Hepatocyte (in vitro differentiated cells): ENCODE data around the gene MANBA. TPM values are rescaled to one million over a fixed set of nuclear protein-coding genes. Genes with fewer than 3 reads are reported as not detected.

Experiments
- DNase-seq: peaks from one replicate; pipeline ENCODE4 v3.0.0-alpha.2; 2016; ENCODE audit warnings: low spot score
- H2AFZ ChIP-seq: fragments of 200-600 bp; sonication (generic); 2 replicates; pipeline ENCODE4 v1.6.0; 2016; ENCODE audit warnings: antibody characterized with exemption, mild to moderate bottlenecking
- H3K27ac ChIP-seq: fragments of 200-600 bp; sonication (generic); 2 replicates; pipeline ENCODE4 v1.5.1; 2016; ENCODE audit warnings: mild to moderate bottlenecking
- H3K27me3 ChIP-seq: fragments of 200-600 bp; sonication (generic); 2 replicates; pipeline ENCODE4 v1.6.1; 2016
- H3K36me3 ChIP-seq: fragments of 200-600 bp; sonication (generic); replicated peaks from 2 replicates; pipeline ENCODE4 v1.5.1; 2016; ENCODE audit warnings: low read depth; ENCODE audit not compliant: insufficient read depth
- H3K4me1 ChIP-seq: fragments of 200-600 bp; sonication (generic); 2 replicates; pipeline ENCODE4 v1.5.1; 2016; ENCODE audit warnings: mild to moderate bottlenecking, moderate library complexity; ENCODE audit not compliant: insufficient read depth
- H3K4me2 ChIP-seq: fragments of 200-600 bp; sonication (generic); 2 replicates; pipeline ENCODE4 v1.6.0; 2016
- H3K4me3 ChIP-seq: fragments of 200-600 bp; sonication (generic); 2 replicates; pipeline ENCODE4 v1.5.1; 2016; ENCODE audit warnings: mild to moderate bottlenecking
- H3K79me2 ChIP-seq: fragments of 200-600 bp; sonication (generic); 2 replicates; pipeline ENCODE4 v1.6.0; 2017; ENCODE audit warnings: mild to moderate bottlenecking
- H3K9me2 ChIP-seq: fragments of 200-600 bp; sonication (generic); replicated peaks from 2 replicates; pipeline ENCODE4 v1.6.0; 2017; ENCODE audit warnings: mild to moderate bottlenecking; ENCODE audit not compliant: insufficient read depth
- H3K9me3 ChIP-seq: fragments of 200-600 bp; sonication (generic); 2 replicates; pipeline ENCODE4 v1.5.1; 2016; ENCODE audit warnings: low read depth, mild to moderate bottlenecking
- H4K20me1 ChIP-seq: fragments of 200-600 bp; sonication (generic); 2 replicates; pipeline ENCODE4 v1.6.0; 2016; ENCODE audit warnings: mild to moderate bottlenecking; ENCODE audit not compliant: insufficient read depth, poor library complexity, severe bottlenecking
- EZH2 ChIP-seq: fragments of 200-600 bp; sonication (generic); IDR thresholded peaks from 2 replicates; pipeline ENCODE4 v1.6.1; 2016; ENCODE audit warnings: antibody characterized with exemption, mild to moderate bottlenecking, borderline replicate concordance
- EZH2phosphoT487 ChIP-seq: fragments of 200-600 bp; sonication (generic); IDR thresholded peaks from one replicate; pipeline ENCODE4 v1.6.1; 2018; ENCODE audit warnings: antibody characterized with exemption, mild to moderate bottlenecking, low read depth, moderate library complexity; ENCODE audit not compliant: unreplicated experiment, severe bottlenecking
- WGBS: methylation state at CpG from one replicate; pipeline ENCODE4 v1.1.6; 2016; ENCODE audit warnings: low lambda C conversion rate; ENCODE audit errors: missing lambda C conversion rate; 5-methylcytosine and 5-hydroxymethylcytosine counted together
- polyA plus RNA-seq: library from polyadenylated mRNA; unstranded; fragments of >200 nt; fragmentation: Nextera tagmentation; extraction: Ambion mirVana; gene quantifications from 2 replicates; pipeline ENCODE4 v1.2.1, GENCODE V29; 2016
- total RNA-seq: library from RNA; depleted of rRNA; stranded (reverse); fragments of >200 nt; gene quantifications from 2 replicates; pipeline ENCODE4 v1.2.3, GENCODE V29; 2014
- TF ChIP-seq, protein P1 (sequence below): fragments of 200-600 bp; sonication (generic); IDR thresholded peaks from 2 replicates; pipeline ENCODE4 v1.5.1; 2016; ENCODE audit warnings: antibody characterized with exemption, mild to moderate bottlenecking; ENCODE audit not compliant: poor library complexity

The MANBA gene
- total and polyA plus RNA-seq, 2 experiments from 2014 or later = 52.0 to 98.1 TPM

DNA sequence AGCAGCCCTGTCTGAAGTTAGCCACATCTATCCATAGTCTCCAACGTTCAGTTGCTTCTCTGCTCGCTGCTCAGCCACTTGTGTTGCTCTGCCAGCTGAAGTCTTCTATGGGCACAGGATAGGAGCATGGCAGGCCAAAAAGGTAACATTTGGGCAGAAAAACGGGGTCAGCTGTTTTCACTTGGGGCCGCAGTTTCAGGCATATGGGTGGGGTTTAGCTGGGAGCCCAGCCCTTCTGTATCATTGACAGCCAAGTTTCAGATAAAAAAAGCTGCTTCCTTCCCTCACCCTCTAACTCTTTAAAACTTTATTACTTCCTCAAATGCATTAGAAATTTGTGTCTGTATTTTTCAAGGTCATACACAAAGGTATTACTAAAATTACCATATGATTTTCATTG is 18.4 kb upstream of the MANBA start:
- Histone ChIP-seq H3K27ac (peak overlapping the region; percentile 86), H3K27me3 (no peaks in the 10 kb centered on the region), H2AFZ (no peak overlapping the region), H3K9me3 (no peaks in the 10 kb centered on the region), H3K79me2 (no peaks in the 10 kb centered on the region), H3K9me2 (no peaks in the 10 kb centered on the region), H3K4me1 (peaks cover 17% of the 10 kb centered on the region), H3K4me2 (peak overlapping the region; percentile 50), H4K20me1 (no peaks in the 10 kb centered on the region), H3K36me3 (no peaks in the 10 kb centered on the region), H3K4me3 (no peak overlapping the region)
- TF ChIP-seq, protein P1, sequence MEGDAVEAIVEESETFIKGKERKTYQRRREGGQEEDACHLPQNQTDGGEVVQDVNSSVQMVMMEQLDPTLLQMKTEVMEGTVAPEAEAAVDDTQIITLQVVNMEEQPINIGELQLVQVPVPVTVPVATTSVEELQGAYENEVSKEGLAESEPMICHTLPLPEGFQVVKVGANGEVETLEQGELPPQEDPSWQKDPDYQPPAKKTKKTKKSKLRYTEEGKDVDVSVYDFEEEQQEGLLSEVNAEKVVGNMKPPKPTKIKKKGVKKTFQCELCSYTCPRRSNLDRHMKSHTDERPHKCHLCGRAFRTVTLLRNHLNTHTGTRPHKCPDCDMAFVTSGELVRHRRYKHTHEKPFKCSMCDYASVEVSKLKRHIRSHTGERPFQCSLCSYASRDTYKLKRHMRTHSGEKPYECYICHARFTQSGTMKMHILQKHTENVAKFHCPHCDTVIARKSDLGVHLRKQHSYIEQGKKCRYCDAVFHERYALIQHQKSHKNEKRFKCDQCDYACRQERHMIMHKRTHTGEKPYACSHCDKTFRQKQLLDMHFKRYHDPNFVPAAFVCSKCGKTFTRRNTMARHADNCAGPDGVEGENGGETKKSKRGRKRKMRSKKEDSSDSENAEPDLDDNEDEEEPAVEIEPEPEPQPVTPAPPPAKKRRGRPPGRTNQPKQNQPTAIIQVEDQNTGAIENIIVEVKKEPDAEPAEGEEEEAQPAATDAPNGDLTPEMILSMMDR = no peak
- no peak for TF ChIP-seq EZH2
- TF ChIP-seq EZH2phosphoT487 = no peak
- 83% methylated on average over 4 of the region's 4 CpGs for WGBS
- no peak for DNase-seq

DNA sequence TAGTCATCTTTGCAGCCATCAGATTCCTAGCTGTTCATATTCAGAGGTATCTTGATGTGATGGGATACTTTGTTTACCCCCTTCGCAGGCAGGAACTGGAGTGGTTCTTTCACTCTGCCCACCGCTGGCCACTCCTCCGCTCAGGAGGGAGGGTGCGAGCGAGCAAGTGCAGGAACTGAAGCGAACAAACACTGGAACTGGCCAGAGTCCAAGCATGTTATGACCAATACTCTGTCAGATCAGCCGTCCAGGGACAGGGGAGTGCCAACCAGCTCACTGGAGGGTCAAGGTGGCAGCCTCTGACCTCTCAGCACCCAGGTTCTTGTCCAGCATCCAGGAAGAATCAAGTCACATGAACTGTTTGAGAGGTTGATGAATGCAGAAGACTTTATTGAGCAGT is 18.0 kb upstream of the MANBA start:
- peak overlapping the region; percentile 50 for H3K4me2 ChIP-seq
- no peaks in the 10 kb centered on the region for H3K27me3 ChIP-seq
- no peak for TF ChIP-seq EZH2phosphoT487
- TF ChIP-seq, protein P1 = no peak
- TF ChIP-seq EZH2 = no peak
- H3K4me1 ChIP-seq = peaks cover 17% of the 10 kb centered on the region
- no peak overlapping the region for H3K4me3 ChIP-seq
- WGBS = 53% methylated on average over 7 of the region's 7 CpGs
- H3K9me2 ChIP-seq = no peaks in the 10 kb centered on the region
- no peak overlapping the region for H2AFZ ChIP-seq
- H4K20me1 ChIP-seq = no peaks in the 10 kb centered on the region
- peak; percentile 78 for DNase-seq
- peak overlapping the region; percentile 86 for H3K27ac ChIP-seq
- H3K79me2 ChIP-seq = no peaks in the 10 kb centered on the region
- H3K36me3 ChIP-seq = no peaks in the 10 kb centered on the region
- no peaks in the 10 kb centered on the region for H3K9me3 ChIP-seq

DNA sequence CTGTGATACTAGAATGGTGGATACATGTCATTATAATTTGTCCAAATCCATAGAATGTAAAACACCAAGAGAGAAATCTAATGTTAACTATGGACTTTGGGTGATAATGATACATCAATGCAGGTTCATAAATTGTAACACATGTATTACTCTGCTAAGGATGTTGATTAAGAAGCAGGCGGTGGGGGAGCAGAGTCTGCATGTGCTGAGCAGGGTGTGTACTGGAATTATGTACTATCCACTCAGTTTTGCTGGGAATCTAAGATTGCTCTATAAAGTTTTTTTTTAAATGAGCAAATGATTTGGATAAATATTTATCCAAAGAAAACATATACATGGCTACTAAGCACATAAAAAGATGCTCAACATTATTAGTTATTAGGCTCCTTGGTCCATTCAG is 15.0 kb upstream of the MANBA start:
- TF ChIP-seq EZH2 = no peak
- TF ChIP-seq EZH2phosphoT487 = no peak
- TF ChIP-seq, protein P1 = no peak
- WGBS = 87% methylated on average over 1 of the region's 1 CpG
- no peaks in the 10 kb centered on the region for H3K36me3 ChIP-seq
- no peak overlapping the region for H3K27ac ChIP-seq
- no peaks in the 10 kb centered on the region for H3K9me3 ChIP-seq
- no peaks in the 10 kb centered on the region for H3K27me3 ChIP-seq
- no peak overlapping the region for H3K4me2 ChIP-seq
- DNase-seq = no peak
- H3K79me2 ChIP-seq = no peaks in the 10 kb centered on the region
- H4K20me1 ChIP-seq = no peaks in the 10 kb centered on the region
- no peaks in the 10 kb centered on the region for H3K9me2 ChIP-seq
- no peak overlapping the region for H3K4me3 ChIP-seq
- H2AFZ ChIP-seq = no peak overlapping the region
- peaks cover 12% of the 10 kb centered on the region for H3K4me1 ChIP-seq

DNA sequence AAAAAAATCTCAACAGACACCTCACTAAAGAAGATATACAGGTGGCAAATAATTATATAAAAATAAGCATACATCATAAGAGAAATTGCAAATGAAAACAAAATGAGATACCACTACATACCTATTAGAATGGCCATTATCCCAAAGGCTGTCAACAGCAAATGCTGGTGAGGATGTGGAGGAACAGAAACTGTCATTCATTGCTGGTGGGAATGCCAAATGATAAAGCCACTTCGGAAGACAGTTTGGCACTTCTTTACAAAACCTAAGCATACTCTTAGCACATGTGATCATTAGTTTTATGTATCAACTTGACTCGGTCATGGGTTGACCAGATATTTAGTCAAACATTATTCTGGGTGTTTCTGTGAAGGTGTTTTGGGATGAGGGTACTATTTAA is 13.5 kb upstream of the MANBA start:
- H3K4me2 ChIP-seq = no peak overlapping the region
- H3K36me3 ChIP-seq = no peaks in the 10 kb centered on the region
- H4K20me1 ChIP-seq = no peaks in the 10 kb centered on the region
- no peak overlapping the region for H2AFZ ChIP-seq
- H3K79me2 ChIP-seq = no peaks in the 10 kb centered on the region
- DNase-seq = no peak
- 76% methylated on average over 2 of the region's 2 CpGs for WGBS
- H3K27ac ChIP-seq = no peak overlapping the region
- TF ChIP-seq, protein P1 = no peak
- TF ChIP-seq EZH2 (no peak), EZH2phosphoT487 (no peak)
- H3K9me2 ChIP-seq = no peaks in the 10 kb centered on the region
- H3K27me3 ChIP-seq = no peaks in the 10 kb centered on the region
- H3K4me1 ChIP-seq = peaks cover 5% of the 10 kb centered on the region
- no peaks in the 10 kb centered on the region for H3K9me3 ChIP-seq
- no peak overlapping the region for H3K4me3 ChIP-seq
